Renal pelvis (tissue), 4 donors: ENCODE data around the gene INSM1. TPM values are rescaled to one million over a fixed set of nuclear protein-coding genes. Genes with fewer than 3 reads are reported as not detected.

ENCODE experiments used
- DNase-seq: peaks from one replicate; pipeline ENCODE4 v3.0.0-alpha.2; 2013
- polyA plus RNA-seq, 3 donors: library from polyadenylated mRNA; unstranded; fragments of 120-200 nt; gene quantifications; one replicate each; pipeline ENCODE4 v1.2.1, GENCODE V29; 2013; ENCODE audit not compliant: insufficient read length in 3 of 3

The INSM1 gene
- polyA plus RNA-seq, 3 donors, result not detected

DNA sequence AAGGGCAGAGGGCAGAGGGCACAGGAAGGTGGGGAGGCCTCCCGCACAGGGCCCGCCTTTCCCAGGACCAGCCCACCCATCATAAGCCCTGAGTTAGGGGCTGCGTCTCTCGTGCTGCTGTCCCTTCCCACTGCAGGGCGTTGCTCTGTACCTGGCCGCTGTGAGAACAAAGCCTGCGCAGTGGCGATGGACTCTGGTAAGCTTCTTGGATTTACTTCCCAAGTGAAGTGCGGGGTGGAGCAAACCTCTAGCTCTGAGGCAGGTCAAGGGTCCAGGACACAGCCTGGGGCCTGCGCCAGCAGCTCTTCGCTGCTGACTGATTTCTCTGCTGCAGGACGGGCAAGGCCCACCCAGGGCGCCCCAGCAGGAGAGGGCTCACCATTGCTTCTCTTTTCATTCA is 23.9 kb downstream of the INSM1 start:
- no peak for DNase-seq

- DNase-seq, result no peak
Observed at GRCh38 chr20:20393207-20394120, 25.6 kb downstream of the INSM1 start.

DNA sequence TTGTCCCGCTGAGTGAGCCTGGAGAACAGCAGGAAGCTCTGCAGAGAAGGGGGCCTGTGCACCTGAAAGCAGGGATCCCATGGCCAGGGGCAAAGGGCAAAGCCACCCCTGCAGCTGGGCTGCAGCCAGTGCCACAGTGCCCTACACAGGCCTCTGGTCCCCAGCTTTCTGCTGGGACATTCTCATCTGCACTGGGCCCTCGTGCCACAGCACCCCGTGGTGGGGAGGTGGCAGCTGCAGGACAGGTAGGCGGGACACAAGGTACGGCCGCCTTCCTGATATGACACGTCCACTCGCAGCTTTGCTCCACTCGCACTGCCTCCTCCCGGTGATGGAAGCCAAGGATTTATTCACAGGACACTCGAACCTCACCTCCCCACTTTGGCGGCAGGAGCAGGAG is 27.2 kb downstream of the INSM1 start:
- DNase-seq, result no peak

GRCh38 chr20:20395903-20396568 is 28.1 kb downstream of the INSM1 start:
- no peak for DNase-seq

- no peak for DNase-seq
Observed at GRCh38 chr20:20396794-20397193, 28.9 kb downstream of the INSM1 start.

DNA sequence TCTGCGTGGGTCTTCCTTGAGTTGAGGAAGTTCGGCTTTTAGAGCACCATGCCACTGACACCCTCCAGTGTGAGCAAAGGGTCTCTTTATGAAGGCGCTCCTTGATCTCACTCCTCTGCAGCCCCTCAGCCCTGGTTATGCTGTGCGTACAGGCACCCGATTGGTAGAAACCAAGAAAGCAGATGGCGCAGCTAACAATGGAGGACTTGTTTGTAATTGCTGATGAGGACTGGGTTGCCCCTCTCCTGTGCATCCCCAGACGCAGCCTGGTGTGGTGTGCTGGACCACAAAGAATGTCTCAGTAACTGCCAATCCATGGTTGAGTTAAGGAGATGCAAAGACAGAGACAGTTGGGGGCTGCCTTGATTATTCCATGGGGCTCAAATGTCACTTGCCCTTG is 30.2 kb downstream of the INSM1 start:
- DNase-seq, result no peak

DNA sequence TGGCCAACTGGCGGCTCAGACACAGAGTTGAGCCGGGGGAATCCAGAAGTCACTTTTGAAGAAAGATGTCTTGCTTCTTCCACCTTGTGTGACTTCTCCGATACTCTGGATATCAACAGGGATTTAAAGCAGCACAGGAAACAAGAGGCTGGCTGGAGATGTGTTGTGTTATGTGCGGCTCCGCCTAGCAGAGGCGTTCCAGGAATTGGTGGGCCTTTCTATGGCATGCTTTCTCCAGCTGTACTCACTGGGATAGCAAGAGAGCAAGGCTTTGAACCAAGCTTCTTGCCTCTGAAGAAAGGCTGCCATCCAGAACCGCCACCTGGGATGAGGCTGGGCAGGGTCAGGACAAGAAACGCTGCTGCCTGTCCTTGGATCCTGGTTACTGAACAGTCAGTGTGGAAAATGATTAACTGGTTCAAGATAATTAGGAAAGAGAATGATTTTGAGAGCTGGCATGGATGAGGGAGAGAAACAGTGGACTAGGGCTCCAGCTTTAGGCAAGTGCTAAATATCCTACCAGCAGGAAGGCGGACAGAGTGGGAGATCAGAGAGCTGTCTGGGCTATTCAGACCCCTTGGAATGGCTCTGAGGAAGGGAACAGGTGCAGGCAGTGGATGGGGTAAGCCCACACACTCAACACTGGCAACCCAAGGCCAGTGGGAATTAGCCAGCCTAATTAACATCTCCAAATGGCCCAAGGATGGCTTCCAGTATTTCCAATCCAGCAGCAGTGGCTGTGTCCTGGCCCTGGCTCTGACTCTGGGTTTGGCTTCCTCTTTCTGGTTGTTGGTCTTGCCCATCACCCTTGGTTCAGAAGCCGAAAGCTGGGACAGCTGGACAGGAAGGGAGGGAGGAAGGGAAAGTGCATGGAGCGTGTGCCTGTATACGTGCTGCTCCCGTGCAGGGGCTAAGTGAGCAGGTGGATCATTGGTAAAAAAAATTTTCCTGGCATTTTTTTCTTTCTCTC is 31.9 kb downstream of the INSM1 start:
- no peak for DNase-seq

GRCh38 chr20:20401991-20402390 is 34.1 kb downstream of the INSM1 start:
- no peak for DNase-seq

GRCh38 chr20:20404633-20405032 is 36.7 kb downstream of the INSM1 start:
- DNase-seq, result no peak

DNA sequence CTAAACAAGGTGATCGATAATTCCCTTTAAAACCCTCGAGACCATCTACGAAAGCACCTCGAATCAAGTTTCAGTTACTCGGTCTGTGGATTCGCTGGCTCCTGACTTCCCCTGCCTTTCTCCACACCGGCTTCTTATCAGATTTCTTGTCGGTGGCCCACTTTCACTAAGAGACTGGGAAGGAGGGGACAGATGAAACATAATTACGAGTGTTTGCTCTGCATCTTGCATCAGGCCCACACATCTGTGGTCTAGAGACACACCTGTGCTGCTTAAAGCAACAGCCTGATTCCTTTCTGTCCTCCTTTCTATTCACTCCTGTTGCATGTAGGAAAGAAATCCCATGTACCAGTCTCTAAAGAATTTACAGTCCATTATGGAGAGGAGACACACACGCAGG is 37.7 kb downstream of the INSM1 start:
- DNase-seq, result no peak

DNA sequence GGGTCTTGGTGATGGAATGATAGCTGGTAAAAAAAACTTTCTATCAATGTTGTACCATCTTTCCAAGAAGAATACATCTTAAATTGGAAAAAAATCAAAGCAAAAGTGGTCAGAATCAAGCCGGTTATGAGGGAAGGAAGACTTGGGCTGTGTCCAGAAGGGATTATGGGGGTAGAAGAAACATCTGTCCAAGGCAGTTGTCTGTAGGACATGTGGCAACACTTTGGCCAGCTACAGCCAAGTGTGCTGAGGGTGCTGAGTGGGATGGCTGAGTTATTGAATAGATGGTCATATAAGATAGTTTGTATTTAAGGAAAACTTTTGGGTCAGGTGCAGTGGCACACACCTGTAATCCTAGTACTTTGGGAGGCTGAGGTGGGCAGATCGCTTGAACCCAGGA is 38.4 kb downstream of the INSM1 start:
- DNase-seq, result no peak

DNA sequence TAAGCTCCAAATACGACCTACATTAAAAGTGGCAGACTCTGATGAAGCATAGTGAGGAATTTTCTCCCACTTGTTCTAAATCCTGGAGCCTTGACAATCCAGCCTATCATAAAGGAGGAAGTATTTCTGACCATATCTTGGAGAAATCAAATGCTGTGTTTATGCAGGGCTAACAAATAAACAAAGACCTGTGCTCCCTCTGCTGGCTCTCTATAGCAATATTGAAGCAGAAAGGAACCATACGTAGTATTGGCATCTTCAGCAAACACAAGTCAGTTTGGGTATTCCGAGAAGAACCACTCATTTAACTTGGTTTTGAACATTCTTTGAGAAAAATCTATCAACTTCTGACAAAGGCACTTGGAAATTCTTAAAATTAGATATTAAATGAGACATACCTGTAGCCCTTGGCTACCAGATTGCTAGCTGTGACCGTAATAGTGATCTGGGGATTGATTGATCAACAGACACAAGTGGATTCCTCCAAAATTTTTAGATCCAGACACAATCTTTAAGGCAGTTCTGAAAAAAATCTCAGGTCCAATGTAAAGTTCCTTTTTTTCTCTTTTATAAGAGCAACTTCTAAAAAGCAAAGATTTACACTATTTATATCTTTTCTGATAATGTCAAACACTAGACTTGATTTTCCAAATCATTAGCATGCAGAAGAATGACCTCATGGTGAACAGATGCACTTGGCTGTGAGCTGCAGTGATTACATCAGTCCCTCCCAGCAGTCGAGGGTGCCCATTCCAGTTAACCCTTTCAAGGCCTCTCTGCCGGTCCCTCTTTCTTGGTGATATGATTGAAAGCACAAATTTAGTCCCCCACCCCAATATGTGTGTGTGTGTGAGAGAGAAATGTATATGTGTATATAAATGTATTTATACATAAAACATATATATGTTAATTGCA is 40.2 kb downstream of the INSM1 start:
- no peak for DNase-seq

- no peak for DNase-seq
Observed at GRCh38 chr20:20409331-20409730, 41.4 kb downstream of the INSM1 start.

DNA sequence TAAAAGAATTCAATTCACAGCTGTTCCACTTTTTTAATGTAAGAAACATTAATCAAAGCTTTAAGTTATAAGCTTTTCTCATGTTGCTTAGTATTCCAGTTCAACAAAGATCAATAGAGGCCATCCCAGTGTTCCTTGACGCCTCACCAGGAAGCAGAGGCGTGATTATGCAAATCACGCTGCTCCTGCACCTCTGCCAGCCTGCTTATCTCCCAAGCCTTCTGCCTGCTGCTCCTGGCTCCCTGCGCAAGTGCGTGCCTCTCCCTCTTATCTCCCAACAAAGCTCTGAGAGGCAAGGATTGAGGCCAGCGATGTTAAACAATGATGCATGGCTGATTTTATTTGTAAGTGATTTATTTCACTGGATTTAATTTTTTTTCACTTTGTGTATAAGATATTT is 42.8 kb downstream of the INSM1 start:
- DNase-seq, result no peak

GRCh38 chr20:20411402-20411801 is 43.5 kb downstream of the INSM1 start:
- no peak for DNase-seq

- DNase-seq, result no peak
Observed at GRCh38 chr20:20411836-20412235, 43.9 kb downstream of the INSM1 start.

DNA sequence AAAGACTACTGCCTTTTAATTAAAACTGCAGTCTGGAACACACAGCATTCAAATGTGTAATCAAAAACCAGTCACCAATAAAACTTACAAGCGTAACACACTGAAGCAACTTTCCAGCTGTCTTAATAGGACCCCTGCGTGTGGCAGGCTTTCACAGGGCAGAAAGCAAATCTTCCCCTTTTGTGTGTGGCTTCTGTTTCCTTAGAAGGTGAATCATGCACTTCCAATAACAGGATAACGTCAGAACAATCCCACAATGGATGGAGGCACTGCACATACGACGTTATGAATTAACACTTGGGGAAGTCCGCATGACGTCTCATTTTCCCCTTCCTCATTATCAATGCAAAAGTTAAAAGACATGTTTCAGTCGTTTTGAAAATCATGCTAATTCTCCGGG is 44.8 kb downstream of the INSM1 start:
- no peak for DNase-seq

GRCh38 chr20:20413810-20414281 is 45.9 kb downstream of the INSM1 start:
- DNase-seq, result no peak

- DNase-seq, result no peak
Observed at GRCh38 chr20:20414640-20415220, 46.8 kb downstream of the INSM1 start.

DNA sequence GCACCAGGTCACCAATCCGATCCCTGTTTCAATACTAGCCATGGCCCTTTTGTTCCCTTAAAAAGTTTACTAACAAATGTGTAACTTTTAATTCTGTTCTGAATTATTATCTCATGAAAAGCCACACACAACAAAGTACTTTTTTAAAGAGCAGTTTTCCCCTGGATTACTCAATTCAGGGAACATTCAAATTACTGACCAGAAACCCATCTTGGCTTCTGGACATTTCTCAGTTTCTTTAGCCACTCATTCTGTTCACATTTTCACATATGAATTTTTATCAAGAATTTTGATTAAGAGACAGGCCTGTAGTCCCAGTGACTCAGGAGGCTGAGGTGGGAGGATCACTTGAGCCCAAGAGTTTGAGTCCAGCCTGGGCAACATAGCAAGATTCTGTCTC is 47.4 kb downstream of the INSM1 start:
- no peak for DNase-seq
